HG03342 (cell line): ENCODE results near the gene LRMDA.

Experiments
- ATAC-seq: cut with Tn5 transposase; IDR thresholded peaks from one replicate; pipeline ENCODE4 v1.9.1; 2021; ENCODE audit warnings: mild to moderate bottlenecking, moderate library complexity; ENCODE audit not compliant: unreplicated experiment

Gene LRMDA

DNA sequence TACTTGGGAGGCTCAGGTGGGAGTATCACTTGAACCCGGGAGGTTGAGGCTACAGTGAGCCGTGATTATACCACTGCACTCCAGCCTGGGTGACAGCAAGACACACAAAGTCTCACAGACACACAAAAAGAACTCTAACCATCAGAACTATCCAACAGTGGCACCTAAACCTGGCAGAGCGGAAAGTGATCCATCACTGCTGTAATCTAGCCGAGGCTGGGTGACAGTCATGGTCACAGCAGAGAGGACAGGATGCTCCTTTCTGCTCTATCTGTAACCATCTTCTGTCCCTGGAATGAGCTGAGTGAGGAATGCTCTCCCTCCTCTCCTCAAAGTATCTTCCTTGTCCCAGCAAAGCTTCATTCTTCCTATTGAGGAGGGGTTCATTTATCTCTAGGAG is 656.6 kb downstream of the LRMDA start:
- no peak for ATAC-seq

DNA sequence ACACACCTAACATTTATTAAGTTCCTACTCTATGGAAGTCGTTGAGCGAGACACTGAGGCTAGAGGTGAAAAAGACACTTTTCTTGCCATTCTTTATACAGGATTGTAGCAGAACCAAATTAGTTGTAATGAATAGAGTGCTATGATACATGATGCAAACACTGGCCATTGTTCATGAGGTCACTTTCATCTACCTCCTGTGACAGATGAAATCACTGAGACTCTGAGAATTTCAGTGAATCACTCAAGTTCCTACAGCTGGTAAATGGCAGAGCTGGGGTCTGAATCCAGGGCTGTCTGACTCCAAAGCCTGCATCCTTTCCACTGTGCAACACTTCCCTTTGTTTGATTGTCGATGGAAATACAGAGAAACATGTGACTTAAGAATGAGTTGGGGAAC is 657.6 kb downstream of the LRMDA start:
- no peak for ATAC-seq

DNA sequence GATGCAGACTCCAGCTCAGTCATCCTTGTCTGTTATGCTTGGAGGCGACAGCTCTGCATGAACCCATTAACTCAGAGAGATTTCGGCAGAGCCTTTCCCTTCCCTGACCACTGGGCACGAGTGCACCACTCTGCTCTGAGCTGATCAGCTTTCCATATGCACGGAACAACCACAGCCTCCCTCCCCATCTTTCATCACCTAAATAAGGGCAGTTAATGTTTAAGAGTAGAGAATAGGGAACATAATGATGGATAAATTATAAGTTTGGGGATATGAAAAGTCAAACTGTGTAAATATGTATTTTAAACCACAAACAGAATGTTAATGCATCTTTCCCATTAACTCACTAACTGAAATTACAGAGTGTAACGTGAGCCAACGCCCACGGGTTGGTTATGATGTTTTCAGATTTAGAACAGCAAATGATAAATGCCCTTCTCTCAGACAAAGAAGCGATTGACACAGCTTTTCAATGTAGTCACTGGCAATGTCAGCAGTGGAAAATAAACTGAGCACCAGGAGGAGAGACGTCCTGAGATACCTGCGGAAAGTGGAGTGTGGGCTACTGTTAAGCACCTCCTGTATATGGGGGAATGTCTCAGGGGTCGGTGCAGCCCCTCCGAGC is 658.2 kb downstream of the LRMDA start:
- ATAC-seq: no peak

DNA sequence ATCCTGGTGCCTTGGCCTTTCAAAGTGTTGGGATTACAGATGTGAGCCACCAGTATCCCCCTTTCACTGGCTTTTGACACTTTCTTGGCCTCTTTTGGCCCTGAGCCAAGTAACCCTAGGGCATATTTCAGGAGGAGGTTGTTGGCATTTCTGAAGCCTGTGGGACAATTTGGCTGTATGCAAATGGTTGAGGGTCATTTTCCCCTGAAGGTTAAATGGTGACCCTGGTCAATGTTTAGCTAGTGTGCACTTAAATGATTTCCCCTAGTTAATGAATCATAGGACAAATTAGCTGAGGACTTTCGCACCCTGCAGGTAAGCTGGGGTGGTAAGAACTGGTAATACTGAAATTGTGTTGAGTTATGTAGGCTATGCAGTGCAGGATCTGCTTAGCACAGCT is 660.5 kb downstream of the LRMDA start:
- no peak for ATAC-seq

DNA sequence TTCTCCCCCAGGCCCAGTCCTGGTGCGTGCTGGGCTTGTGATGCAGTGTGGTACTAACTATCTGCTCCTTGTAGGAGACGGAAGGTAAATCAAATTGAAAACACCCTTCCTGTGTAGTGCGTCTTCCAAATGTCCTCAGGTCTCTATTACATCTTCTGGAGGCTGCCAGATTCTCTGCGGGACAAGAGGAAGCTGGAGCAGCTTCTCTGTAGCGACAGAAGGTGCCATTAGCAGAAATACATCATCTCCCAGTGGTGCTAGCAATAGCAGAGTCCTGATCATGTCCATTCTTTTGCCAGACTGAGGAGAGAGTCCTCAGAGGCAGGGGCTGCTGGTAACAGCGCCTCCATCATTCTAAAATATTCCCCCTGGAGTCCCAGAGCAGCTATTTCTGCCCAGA is 675.2 kb downstream of the LRMDA start:
- ATAC-seq: no peak

DNA sequence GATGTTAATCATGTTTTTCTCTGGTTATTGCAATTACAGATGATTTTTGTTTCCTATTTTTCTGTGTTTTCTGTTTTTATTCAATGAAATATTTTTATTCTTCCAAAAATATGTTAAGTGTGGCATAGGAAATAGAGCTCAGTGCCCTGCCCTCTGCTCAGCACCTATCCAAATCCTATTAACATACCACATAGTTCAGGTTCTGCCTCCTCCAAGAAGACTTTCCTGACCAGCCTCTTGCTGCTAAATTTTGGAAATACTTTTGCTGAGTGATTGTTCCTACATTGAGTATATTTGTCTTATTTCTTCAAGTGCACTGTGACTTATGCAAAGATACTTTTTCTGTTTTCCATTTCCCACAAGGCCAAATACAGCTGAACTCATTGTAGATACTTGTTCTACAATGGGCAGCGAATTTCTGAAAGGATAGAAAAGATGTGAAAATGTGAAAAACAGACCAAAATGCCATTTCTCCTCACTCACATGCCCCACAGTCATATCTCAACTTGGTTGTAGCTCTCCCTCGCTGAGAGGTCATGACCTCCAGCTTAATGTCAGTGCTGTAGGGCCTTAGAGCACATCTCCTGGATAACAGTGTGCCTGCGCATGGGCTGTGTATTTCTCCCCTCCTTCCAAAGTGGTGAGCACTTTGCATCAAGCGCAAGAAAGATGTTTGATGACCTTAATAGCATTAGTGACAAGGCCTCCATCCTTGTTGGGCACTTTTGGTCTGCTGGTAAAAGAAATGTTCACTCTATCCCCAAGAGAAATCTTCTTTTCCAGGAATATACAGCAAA is 677.3 kb downstream of the LRMDA start:
- ATAC-seq: no peak

DNA sequence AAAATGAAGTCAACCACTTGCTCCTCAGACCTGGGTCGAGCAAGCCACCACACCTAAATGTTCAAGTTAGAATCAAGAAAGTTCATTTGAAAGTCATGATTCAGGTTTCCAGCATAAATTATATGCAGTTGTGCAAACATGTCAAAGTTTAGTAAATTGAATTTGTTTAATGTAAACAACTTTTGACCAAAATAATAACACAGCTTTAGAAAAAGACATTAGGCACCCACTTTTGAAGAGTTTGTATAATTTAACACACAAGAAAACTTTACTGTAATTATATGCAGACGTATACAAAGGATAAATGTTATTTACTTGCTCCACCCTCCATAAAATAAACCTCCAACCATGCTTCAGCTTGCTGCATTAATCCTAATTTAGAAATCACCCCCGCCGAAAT is 680.0 kb downstream of the LRMDA start:
- ATAC-seq: no peak

DNA sequence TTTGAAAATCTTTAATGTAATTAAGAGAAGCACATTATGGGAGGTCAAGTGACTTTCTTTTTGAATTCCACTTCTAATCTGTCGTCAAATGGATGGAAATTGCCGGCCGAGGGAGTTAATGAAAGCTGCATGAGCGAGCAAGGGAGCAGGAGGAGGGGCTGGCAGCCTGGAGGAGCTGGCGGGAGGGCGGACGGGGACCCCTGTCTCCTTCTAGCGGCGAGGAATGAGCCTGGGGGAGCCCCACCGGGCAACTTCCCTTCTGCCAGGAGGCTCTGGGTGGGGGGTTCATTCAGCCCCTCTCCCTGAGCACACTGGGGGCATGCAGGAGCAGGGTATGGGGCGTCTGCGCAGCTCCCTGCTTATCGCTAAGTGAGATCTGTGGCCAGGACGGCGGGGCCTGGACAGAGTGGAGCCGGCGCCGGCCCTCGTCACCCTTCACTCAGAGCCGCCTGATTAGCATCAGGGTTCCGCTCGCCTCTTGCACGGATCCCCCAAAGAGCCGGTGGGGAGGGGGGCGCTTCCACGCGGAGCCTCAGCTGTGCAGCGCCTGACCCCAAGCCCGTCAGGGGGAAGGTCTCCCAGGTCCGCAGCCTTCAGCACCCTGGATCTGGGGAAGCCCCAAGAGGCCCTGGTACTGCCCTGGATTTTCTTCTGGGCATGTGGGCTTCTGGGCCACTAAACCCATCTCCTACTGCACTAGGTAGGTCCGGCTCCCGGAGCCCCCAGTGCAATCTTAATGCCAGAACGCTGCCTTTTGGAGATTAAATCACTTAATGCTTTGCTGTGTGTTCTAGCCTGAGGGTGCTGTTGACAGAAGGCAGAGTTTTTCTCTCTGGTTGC is 680.8 kb downstream of the LRMDA start:
- no peak for ATAC-seq

DNA sequence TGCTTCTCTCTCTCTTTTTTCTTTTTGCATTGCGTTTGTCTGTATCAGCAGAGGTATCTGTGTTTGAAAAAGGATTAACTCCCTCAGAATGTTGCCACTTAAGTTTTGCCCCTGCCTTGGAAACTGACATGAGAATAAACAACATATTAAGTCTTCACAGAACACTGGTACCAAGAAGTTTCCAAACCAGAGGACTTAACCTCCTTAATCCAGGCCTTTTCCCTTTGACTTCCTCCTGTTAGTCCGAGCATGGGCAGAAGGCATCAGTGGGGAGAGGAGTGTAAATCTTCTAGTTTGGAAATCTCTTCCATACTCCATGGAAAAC is 681.4 kb downstream of the LRMDA start:
- no peak for ATAC-seq

DNA sequence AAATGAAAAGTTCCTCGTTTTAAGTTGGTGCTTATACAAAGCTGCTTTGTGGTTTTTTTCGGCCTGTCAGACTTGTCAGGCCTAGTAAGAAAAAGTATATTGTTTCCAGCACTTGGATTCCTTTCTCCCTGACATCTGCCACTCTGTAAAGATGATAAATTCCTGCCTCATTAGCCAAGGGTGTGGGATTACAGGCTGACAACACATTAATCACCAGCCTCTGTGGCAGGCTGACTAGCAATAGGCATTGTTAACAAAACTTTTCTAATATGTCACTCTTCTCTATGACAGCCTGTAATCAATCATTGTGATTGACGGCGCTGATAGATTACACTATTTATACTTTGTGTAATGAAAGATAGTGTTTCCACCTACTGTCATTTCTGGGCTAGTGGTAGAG is 682.5 kb downstream of the LRMDA start:
- ATAC-seq: no peak

DNA sequence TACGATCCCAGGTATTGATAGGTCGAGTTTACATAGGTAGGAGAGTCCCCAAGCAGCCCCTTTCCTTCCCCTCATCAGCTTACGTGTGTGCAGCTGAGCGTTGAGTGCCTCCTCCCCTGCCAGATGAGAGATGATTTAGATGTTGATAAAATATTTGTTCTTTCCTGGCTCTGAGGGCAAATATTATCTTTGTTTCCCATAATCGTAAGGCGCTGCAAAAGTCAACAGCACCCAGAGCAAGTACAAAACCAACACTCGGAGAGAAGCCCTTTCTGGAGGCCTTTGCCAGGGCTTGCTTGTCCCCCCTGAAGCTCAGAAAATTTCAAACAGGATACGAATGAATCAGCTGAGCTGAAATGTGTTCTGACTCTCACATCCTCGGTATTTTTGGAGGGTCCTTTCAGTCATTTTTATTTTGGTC is 683.2 kb downstream of the LRMDA start:
- ATAC-seq: no peak

DNA sequence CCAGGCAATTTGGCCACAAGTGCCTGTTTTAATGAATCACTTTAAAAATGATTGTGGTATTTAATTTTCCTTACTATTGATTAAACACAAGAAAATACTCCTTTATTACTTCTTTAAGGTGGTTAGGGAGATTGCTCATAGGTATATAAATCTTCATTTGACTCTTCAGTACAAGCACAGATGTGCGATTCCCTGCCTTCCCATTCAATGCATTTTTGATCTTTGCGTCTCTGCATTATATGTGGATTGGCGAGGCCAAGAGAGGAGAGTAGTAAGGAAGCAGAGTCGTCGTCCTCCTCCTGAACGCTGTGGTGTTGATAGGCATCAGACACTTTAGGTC is 683.7 kb downstream of the LRMDA start:
- no peak for ATAC-seq

DNA sequence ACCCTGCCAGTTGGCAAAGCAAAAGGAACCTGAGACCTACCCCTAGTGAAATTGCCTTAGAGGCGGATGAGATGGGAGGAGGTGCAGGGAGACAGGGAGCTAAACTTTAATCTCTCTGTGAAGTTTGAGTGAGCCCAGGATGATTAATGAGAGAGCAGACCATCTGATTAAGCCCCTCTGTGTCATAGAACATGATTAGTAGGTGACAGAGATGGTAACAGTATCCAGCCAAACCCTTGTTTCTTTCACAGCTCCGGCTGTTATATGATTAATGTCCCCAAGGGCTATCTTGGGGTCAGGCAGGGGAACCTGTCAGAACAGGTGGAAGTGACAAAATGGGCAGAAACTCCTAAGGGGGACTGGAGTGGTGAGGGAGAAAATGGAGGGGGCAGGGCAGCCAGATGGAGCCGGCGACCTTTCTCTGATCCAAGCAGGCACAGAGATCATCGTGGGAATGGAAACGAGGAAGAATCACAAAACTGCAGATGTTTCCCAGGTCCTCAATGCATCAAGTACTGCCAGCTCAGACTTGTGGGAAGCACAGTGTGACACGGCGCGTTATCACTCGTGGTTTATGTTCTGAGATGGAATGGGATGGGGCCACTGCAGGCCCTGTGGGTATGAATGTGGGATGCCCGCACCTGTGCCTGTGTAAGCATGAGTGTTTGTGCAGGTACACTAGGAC is 684.2 kb downstream of the LRMDA start:
- no peak for ATAC-seq

DNA sequence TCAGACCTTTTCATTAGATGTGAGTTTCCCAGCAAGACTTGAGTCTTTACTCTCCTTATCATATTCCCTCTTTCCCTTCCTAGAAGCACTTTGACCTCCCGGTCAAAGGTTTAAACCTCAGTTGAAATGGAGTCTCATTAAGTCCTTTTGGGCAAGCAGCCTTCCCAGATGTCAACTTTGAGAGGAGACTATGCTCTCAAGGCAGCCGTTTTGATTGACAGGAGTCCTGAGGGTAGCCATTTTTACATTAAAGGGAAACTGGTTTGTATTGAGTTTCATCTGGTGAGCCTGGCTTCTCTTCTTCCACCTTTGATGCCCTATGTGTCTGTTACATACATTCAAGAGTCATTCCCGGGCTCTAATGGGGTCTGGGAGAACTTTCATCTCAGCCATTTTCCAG is 685.1 kb downstream of the LRMDA start:
- no peak for ATAC-seq

DNA sequence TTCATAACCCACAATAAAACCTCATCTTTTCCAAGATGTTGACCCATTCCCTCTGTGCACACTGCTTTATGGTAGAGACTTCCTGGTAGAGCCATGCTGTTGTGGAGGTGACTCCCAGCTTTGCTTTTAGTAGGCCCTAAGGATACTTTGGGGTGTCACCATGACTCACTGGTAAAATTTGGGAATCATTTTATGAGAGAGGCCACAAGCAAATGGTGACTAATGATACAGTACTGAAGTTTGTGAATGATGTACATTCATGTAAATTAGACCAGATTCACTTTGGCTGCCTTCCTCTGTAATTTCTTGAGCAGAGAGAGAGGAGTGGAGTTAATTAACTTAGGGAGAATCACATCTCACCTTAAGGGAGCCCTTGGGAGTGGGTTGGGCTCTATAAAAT is 686.5 kb downstream of the LRMDA start:
- ATAC-seq: no peak

DNA sequence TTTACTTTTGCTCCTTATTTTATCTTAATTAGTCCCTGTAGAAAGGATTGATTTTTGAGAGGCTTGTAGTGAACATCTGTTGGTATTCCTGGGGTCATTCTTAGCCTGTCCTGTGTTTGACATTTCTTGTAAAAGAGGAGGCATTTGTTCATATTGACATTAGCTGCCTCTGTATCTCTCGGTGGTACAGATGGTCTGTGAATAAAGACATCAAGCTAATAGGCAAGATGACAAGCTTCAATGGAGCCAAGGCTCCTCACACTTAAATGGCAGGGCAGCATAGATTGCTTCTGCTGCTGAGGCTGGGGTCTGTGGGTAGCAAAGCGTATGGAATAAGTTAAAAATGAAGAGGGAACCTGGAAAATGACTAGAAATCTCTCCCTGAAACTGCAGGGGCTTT is 687.6 kb downstream of the LRMDA start:
- no peak for ATAC-seq

DNA sequence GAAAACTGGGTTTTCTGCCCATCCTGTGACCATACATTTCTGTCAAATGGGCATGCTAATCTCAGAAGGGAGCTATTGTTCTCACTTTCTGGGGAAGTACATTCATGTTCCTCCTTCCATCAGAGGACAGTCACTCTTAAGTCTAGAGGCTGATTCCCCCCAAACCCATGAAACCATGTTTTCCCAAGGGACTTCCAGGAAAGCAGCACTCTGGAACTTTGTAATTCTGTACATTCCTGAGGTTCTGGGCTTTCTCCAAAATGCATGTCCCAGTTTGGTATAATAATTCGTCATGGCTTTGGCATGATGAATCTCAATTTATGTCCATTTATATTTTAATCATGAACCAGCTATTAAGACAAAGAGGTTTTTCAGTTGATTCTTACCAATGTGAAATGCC is 688.1 kb downstream of the LRMDA start:
- ATAC-seq: no peak

DNA sequence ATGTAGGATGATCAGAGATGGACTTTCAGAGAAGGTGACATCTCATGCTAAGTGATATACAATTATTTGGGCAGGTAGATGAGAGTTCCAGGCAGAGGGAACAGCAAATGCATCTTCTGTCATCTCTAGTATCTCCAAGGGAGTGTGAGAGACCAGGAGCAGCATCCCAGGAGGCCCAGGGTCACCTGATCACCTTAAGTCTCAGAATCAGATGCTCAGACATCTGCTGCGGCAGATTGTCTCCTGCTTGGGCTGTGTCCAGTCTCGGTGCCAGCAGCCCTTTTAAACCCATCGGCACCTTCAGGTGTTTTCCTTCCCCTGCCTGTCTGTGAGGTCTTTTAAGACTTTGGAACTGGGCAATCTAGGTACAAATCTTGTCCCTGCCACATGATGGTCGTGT is 690.6 kb downstream of the LRMDA start:
- ATAC-seq: no peak

DNA sequence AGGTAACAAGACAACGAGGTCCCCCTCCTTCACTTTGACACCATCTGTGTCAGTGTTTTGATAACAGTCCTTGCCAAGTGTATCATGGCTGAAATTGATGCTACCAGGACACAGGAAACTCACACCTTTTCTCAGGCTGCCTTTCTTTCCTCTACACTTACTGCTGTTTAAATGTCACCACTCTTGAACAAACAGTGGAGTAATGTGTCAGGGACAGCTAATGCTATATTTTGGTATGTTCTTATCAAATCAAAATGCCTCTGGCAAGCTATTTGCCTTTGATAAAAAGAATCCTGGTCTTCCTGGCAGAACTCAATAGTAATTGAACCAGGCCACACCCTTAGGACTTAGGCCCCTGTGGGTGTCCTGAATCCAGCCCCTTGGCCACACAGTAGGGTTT is 692.9 kb downstream of the LRMDA start:
- ATAC-seq: no peak

DNA sequence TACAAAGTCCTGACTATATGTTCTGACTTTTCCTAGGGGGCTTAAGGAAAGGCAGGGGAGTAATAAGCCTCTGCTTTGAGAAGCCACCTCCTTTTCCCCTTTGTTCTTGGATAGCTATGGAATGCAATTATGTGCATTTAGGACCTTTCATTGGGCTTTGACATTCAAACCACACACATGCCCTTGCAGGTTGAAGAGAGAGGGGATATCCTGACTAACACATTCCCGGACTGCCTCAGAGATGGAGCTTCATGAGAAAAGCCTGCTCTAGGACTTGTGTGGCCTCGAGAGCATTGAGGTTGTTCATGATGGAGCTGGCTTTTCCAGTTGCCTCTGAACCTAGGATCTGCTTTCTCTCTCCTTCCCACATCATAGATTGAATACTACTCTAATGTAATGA is 694.5 kb downstream of the LRMDA start:
- ATAC-seq: no peak
